HG02840 (cell line): Measurements from ENCODE around the gene SNX20.

Experiments
- ATAC-seq: cut with Tn5 transposase; IDR thresholded peaks from one replicate; pipeline ENCODE4 v1.9.1; 2021; ENCODE audit warnings: mild to moderate bottlenecking, moderate library complexity, moderate number of reproducible peaks; ENCODE audit not compliant: unreplicated experiment, low FRiP score

The SNX20 gene

DNA sequence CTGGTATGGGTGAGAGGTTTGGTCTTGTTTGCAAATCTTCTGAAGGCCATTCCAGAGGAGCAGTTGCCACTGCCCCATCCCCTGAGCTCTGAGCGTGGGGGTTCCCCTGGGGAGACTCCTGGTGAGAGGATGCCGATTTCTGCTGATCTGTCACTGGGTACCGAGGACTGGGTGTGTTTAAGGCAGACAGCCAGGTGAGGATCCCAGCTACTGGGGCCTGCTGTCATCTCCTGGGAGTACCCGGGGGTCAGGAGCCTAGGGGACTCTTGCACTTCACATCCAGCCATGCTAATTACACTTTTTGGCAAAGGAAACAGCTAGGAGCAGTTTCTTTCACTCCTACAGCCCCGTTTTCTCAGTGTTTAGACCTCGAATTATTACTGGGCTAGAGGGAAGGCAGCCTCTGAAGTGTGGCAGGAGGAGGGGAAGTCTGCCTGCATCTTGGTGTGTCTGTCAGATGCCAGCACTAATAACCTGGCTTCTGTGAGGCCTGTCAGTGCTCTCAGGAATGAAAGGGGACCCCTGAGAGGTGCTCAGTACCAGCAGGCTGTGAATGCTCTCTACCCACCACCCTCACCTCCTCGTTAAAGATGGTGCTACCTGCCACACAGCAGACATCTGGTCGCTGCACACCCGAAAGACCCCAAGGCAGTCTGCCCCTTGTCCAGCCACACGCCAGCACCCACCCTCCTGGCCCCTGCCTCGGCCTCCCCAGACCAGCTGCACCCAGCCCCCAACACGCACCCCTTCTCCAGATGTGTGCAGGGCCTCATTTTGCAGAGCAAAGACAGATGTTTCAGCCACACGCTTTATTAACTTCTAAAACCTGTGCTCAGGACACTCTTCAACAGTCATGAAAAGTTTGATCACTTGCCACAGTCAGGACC, 43.2 kb downstream of the SNX20 start:
- ATAC-seq = no peak

GRCh38 chr16:50636753-50637374, 44.2 kb downstream of the SNX20 start:
- no peak for ATAC-seq

- ATAC-seq = no peak
Measured at GRCh38 chr16:50635505-50636392, 45.4 kb downstream of the SNX20 start.

DNA sequence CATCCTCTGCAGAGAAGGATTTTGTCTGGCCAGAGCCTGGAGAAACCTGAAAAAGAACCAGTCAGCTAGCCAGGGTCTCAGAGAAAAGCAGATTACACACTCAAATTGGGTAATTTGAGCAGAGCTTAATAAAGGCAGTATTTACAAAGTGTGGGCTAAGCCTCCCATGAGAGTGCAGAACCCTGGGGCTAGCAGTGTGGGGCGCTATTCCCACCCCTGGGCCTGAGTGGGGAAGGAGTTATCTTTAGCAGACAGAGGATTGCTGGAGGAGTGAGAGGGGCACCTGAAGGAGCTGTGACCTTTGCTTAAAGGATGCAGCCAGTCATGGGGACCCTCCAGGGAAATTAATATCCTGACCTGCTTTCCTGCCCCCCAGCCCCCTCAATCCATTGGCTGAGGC, 46.2 kb downstream of the SNX20 start:
- no peak for ATAC-seq

GRCh38 chr16:50634090-50634489, 47.0 kb downstream of the SNX20 start:
- no peak for ATAC-seq

DNA sequence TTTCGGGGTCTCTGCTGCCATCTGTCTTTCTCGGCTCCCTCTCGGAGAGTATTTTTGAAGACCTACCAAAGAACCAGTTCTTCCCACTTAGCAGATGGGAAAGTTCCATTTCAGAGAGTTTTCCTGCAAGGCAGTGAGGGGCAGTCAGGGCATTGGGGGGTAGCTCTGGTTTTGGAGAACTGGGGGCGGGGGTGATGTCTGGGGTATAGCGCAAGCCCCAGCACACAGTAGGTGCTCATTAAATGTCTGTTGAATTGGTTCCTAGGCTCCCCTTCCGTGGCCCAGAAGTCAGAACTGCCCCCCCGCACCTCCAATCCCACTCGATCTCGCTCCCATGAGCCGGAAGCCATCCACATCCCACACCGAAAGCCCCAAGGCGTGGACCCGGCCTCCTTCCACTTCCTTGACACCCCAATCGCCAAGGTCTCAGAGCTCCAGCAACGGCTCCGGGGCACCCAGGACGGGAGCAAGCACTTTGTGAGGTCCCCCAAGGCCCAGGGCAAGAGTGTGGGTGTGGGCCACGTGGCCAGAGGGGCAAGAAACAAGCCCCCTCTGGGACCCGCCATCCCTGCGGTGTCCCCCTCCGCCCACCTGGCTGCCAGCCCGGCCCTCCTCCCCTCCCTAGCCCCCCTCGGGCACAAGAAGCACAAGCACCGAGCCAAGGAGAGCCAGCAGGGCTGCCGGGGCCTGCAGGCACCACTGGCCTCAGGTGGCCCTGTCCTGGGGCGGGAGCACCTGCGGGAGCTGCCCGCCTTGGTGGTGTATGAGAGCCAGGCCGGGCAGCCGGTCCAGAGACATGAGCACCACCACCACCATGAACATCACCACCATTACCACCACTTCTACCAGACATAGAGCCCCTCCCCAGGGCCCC, 47.9 kb downstream of the SNX20 start:
- no peak for ATAC-seq

DNA sequence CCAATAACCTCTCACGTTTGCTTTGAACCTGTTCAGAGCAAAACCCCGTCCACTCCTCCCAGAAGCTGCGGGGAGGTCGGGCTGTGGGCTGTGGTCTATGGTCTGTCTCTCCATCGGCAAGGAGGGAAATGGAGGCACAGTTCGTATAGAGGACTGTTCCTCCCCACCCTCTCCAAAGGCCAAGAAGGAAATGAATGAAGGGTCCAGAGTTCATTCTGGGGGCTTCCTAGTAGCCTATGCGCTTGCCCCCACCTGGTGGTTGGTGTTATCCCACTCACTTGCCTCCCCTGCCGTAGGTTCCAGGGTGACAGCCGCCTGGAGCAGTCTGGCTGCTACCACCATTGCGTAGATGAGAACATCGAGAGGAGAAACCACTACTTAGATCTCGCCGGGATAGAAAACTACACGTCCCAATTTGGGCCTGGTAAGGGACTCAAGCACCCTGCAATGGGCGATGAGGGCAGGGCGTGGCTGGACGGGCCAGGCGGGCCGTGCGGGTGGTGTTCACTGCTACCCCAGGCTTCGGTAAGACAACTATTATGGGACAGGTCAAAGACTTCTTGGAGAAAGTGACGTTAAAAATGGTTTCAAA, 49.0 kb downstream of the SNX20 start:
- ATAC-seq = no peak

DNA sequence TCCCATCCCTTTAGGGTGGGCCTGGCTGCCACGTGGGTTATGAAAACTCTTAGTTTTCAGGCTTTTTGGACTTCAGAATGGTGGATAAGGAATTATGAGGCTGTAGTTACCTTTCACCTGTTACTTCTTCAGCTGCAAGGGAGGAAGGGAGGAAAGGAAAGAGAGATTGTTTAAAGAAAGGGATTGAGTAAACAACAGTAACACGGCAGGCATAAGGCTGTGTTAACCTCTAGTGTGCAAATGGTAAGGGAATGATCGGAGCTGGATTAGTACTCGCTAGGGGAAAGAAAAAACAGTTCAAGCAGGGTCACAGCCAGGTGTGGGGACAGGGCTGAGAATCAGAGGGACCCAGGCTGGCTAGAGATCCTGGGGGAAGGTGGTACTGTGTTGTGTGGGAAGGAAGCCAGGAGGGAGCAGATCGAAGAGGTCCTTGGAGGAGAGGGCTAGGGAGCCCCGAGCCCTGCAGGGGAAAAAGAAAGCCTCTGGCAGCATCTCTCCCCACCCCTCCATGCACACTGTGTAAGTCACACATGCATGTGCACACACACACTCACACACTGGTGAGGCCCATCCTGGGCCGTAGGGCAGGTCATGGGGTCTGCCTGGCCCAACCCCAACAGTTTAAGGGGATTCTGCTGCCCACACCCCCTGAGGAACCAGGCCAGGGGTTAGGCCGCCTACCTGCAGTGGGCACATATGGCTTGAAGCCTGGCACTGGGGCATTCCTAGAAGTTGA, 49.7 kb downstream of the SNX20 start:
- ATAC-seq = no peak

DNA sequence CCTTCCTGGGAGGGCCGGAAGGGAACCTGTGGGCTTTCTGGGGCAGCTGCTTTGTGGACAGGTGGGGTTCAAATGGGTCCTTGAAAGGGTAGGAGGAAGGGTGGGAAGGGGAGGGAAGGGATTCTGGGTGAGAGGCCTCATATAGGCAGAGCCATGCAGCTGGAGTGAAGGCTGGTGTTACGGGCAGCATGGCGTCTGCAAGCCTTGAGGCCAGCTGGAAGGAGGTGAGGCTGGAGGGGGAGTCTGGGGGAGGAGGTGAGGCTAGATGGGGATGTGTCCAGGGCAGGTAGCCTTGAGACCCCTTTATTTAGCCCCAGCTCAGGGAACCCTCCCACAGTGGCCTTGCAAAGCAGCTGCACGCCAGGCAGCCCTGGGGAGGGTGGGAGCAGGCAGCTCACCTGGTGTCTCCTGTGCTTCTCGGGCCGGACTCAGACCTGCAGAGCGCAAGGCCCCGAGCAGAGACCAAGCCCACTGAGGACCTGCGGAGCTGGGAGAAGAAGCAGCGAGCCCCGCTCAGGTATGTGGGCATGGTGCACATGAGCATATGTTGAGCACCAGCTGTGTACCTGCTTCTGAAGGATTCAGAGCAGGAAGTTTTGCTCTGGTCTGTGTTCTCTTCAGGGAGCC, 50.6 kb downstream of the SNX20 start:
- no peak for ATAC-seq

GRCh38 chr16:50629334-50629733, 51.8 kb downstream of the SNX20 start:
- ATAC-seq = no peak

DNA sequence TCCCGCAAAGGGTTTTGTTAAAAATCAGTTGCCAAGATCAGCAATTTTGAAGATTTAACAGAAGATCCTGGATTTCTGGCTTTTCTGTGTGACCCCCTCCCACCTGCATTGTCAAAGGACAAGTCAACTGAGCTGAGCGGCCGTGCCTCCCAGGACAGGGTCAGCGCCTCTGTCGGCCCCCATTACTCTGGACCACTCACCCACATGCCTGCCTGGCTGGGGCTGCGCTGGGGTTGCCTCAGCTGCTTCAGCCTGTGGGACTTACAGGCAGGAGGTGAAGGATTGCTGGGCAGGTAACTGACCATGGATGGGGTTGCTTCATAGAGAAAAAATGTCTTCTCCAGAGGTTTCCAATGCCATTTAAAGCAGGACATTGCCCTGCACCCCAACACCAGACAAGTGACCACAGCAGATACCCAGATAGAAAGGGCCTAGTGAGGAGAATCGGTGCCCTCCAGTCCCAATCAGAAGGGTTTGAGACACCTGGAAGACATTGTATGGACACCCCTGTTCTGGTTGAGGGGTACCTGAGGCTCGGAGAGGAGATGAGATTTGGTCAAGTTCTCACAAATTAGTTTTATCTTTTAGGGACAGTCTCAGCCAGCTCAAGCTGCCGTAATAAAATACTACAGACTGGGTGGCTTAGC, 52.8 kb downstream of the SNX20 start:
- ATAC-seq = no peak

DNA sequence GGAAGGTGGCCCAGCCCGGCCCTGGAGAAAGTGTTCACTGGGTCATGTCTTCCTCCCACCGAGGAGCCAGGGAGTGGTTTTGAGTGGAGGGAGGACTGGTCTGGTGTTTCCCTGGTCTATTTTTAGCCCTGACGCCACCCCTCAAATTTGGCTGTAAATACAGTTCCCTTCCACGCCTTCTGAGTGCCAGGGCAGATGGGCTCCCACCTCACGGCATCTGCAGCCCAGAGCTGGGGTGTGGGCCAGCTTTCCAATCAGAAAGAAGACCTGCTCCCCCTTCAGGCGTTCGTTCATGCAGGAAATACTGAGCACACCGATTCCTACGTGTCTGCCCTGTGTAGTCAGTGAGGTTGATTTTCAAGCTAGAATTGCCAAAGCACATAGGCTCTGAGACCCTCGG, 53.7 kb downstream of the SNX20 start:
- ATAC-seq = no peak

DNA sequence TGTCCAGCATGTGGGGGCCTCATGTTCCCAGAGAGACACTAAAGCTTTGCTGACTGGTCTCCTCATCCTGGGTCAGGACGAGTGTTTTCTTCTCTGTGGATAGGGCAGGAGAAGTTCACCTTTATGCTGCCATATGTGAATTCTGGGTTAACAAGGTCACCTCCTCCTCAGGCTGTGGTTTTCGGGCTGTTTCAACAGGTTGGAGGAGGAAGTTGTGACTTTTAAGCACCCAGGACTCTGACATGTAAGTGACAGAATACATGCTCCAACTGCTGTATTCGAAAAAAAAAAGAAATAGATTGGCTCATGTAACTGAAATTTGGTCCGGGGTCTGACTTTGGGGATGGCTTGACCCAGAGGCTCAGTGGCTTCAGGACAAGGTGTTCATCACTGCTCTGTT, 54.2 kb downstream of the SNX20 start:
- ATAC-seq = no peak

DNA sequence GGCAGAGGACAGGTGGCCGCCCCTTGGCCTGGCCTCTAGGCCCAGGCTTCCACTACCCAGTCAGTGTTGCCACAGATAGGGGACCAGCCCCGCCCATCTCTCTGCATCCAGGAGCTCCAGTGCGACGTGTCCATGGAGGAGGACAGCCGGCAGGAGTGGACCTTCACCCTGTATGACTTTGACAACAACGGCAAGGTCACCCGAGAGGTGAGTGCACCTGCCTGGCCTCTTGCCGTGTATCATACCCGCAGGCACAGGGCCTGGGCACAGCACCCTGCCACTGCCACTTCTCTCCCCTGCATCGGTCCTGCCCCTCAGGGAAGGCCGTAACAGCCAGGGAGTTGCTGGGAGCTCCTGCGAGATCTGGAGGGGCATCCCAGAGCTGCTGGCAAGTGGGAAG, 55.7 kb downstream of the SNX20 start:
- no peak for ATAC-seq

GRCh38 chr16:50624449-50624970, 56.6 kb downstream of the SNX20 start:
- ATAC-seq = no peak

DNA sequence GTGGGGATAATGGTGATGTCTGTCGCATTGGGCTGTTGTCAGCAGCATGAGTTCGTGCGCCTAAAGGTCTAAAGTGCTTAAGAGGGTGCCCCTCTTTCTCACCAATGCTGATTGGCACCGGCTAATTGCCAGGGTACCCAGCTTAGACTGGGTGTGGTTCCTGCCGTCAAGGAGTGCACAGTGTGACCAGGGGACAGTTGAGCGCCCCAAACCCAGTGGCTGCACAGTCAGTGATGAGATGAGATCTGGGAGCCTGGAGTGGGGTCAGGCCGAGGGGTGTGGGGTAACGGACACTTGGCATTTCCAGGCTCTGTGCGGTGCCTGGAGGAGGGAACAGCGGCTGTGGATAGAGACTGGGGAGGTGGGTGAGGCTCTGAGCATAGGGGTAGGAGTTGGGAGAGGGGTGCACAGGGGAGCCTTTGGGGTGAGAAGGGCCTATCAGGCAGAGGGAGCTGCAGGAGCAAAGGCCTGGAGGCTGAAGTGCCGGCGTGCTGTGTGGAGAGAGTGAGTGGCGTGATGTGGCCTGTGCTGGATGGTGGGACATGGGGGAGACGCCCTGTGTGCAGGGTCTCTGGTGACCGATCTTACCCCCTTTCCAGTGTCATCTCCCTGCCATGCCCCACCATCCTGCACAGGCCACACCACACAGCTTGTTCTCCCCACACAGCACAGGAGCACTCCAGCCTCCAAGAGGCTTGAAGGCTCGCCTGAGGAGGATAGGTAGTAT, 58.3 kb downstream of the SNX20 start:
- ATAC-seq = no peak

GRCh38 chr16:50622029-50622428, 59.1 kb downstream of the SNX20 start:
- no peak for ATAC-seq
